Stimulated activated CD8-positive, alpha-beta memory T cell treated with anti-CD3 and anti-CD28 coated beads, Interleukin-4, amount 100 ng/mL, for 1 hour (primary cell): ENCODE results near the gene CST6.
"Not testable (repeated sequence)": the region's sequence is repeated elsewhere in the genome, so short reads cannot be mapped to it uniquely, and the experiment has no call there.

Source experiments
- DNase-seq, 2 donors: peaks; one replicate each; pipeline ENCODE4 v3.0.0-alpha.2; 2020; ENCODE audit warnings: low read depth in 2 of 2, low spot score in 1 of 2

The CST6 gene

GRCh38 chr11:65983589-65983987, 28.2 kb upstream of the CST6 start:
- no peak for DNase-seq

- no peak for DNase-seq
Measured at GRCh38 chr11:65987336-65987735, 24.5 kb upstream of the CST6 start.

GRCh38 chr11:65988791-65989592, 22.8 kb upstream of the CST6 start:
- DNase-seq = peak; percentile 72 to 83

GRCh38 chr11:65992056-65992455, 19.8 kb upstream of the CST6 start:
- DNase-seq = no peak

- no peak for DNase-seq
Measured at GRCh38 chr11:65997286-65997685, 14.5 kb upstream of the CST6 start.

GRCh38 chr11:66001942-66002647, 9.7 kb upstream of the CST6 start, which contains the start of the genes BANF1 and EIF1AD:
TSS of gene BANF1 (plus strand) at chr11:66002503. CDS start at chr11:66003251, 748 bp downstream.
TSS of gene EIF1AD (minus strand) at chr11:66002157. CDS start at chr11:66000389, 1,768 bp downstream.
- DNase-seq = peak; percentile 78 to 83

GRCh38 chr11:66002648-66003225, 9.1 kb upstream of the CST6 start:
- DNase-seq = peak in 1 of 2 donors; percentile 42

GRCh38 chr11:66003291-66003690, 8.5 kb upstream of the CST6 start:
- DNase-seq = no peak

GRCh38 chr11:66004186-66004585, 7.6 kb upstream of the CST6 start:
- DNase-seq = no peak

GRCh38 chr11:66006134-66006890, 5.5 kb upstream of the CST6 start:
- DNase-seq = no peak

- no peak for DNase-seq
Measured at GRCh38 chr11:66006891-66007176, 5.0 kb upstream of the CST6 start.

- no peak for DNase-seq
Measured at GRCh38 chr11:66007201-66007634, 4.6 kb upstream of the CST6 start.

- DNase-seq = no peak
Measured at GRCh38 chr11:66008095-66008467, 3.7 kb upstream of the CST6 start.

- DNase-seq = no peak
Measured at GRCh38 chr11:66008468-66009101, 3.2 kb upstream of the CST6 start.

GRCh38 chr11:66010036-66010435, 1.8 kb upstream of the CST6 start:
- DNase-seq = not testable (repeated sequence)

GRCh38 chr11:66011239-66011784, 496 bp upstream of the CST6 start:
- no peak for DNase-seq

- no peak for DNase-seq
Measured at GRCh38 chr11:66012371-66012945, 650 bp downstream of the CST6 start.

GRCh38 chr11:66012946-66013761, 1.3 kb downstream of the CST6 start:
- no peak for DNase-seq

GRCh38 chr11:66013762-66014100, 1.9 kb downstream of the CST6 start:
- DNase-seq = no peak
